HG03139 (cell line): ENCODE data around the gene COL18A1.

ENCODE experiments used
- ATAC-seq: cut with Tn5 transposase; IDR thresholded peaks from one replicate; pipeline ENCODE4 v1.9.1; 2021; ENCODE audit not compliant: unreplicated experiment

Gene COL18A1

GRCh38 chr21:45382697-45382997 is 22.3 kb upstream of the COL18A1 start:
- ATAC-seq, result no peak

- ATAC-seq, result no peak
These were observed 21.8 kb upstream of the COL18A1 start for GRCh38 chr21:45383111-45383614.

- no peak for ATAC-seq
These were observed 21.3 kb upstream of the COL18A1 start for GRCh38 chr21:45383615-45384201.

GRCh38 chr21:45384656-45385548 is 20.1 kb upstream of the COL18A1 start:
- ATAC-seq, result no peak

- ATAC-seq, result no peak
These were observed 19.4 kb upstream of the COL18A1 start for GRCh38 chr21:45385549-45386050.

GRCh38 chr21:45386336-45386727 is 18.6 kb upstream of the COL18A1 start:
- ATAC-seq, result no peak

GRCh38 chr21:45386728-45387371 is 18.1 kb upstream of the COL18A1 start:
- no peak for ATAC-seq

- ATAC-seq, result no peak
These were observed 17.5 kb upstream of the COL18A1 start for GRCh38 chr21:45387506-45387905.

- no peak for ATAC-seq
These were observed 16.9 kb upstream of the COL18A1 start for GRCh38 chr21:45388011-45388521.

- no peak for ATAC-seq
These were observed 16.2 kb upstream of the COL18A1 start for GRCh38 chr21:45388611-45389296.

GRCh38 chr21:45390121-45390751 is 14.7 kb upstream of the COL18A1 start:
- no peak for ATAC-seq

GRCh38 chr21:45390831-45391742 is 13.9 kb upstream of the COL18A1 start:
- no peak for ATAC-seq

GRCh38 chr21:45391743-45392572 is 13.0 kb upstream of the COL18A1 start:
- ATAC-seq, result no peak

GRCh38 chr21:45392573-45392971 is 12.4 kb upstream of the COL18A1 start:
- ATAC-seq, result no peak

GRCh38 chr21:45393021-45393420 is 11.9 kb upstream of the COL18A1 start:
- ATAC-seq, result no peak

- ATAC-seq, result no peak
These were observed 10.9 kb upstream of the COL18A1 start for GRCh38 chr21:45393833-45394638.

GRCh38 chr21:45396620-45396995 is 8.4 kb upstream of the COL18A1 start:
- no peak for ATAC-seq

- ATAC-seq, result no peak
These were observed 7.6 kb upstream of the COL18A1 start for GRCh38 chr21:45397381-45397780.
